ENCODE measurements around the gene TAF3.

TAF3 gene

DNA sequence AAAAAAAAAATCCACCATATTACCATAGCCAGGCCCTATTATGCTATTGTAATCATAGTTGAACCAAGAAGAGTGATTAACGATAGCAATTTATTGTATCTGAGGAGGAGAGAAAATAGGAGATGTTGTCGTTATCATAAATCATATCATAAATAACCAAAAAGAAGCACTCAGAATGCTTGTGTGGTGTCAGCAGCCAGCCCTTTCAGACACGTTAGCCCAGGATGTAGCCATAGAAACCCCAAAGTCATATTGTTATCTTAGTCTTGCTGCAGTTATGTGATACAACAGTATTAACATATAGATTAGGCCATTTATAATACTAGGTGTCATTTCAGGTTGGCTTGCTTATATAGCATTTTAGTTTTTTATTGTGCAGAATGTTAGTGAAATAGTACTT lies 134.0 kb downstream of the TAF3 start:
- no peak overlapping the region for H3K4me3 ChIP-seq (ENCODE audit: low read length in 2 of 2)
- H3K23ac ChIP-seq (ENCODE audit: low read depth, low read length, poor library complexity): no peak overlapping the region
- no peak overlapping the region for H2BK15ac ChIP-seq (ENCODE audit: low read length)
- H4K91ac ChIP-seq (ENCODE audit: low read depth, low read length, poor library complexity): no peak overlapping the region
- no peaks in the 10 kb centered on the region for H3K9me3 ChIP-seq (replicated peaks in 1 of 2; ENCODE audit: control insufficient read depth in 2 of 2, insufficient read depth in 1 of 2, low read depth in 1 of 2, low read length in 2 of 2)
- H4K8ac ChIP-seq (ENCODE audit: low read depth, low read length): no peak overlapping the region
- H3K9ac ChIP-seq (ENCODE audit: low read depth, low read length, poor library complexity): no peak overlapping the region
- no peak for DNase-seq (ENCODE audit: low spot score)
- H3K79me1 ChIP-seq (ENCODE audit: low read depth, low read length): no peaks in the 10 kb centered on the region
- H2AK5ac ChIP-seq (ENCODE audit: low read depth, low read length): no peak overlapping the region
- H3K18ac ChIP-seq (ENCODE audit: low read length): no peak overlapping the region
- H3K36me3 ChIP-seq (replicated peaks in 1 of 2; ENCODE audit: control insufficient read depth in 2 of 2, insufficient read depth in 2 of 2, low read length in 2 of 2): no peaks in the 10 kb centered on the region
- H2AFZ ChIP-seq (ENCODE audit: low read length): no peak overlapping the region
- H3K27me3 ChIP-seq (ENCODE audit: control insufficient read depth in 3 of 3, insufficient read depth in 3 of 3, low read depth in 1 of 3, low read length in 3 of 3): no peaks in the 10 kb centered on the region
- H3K4me1 ChIP-seq (ENCODE audit: control insufficient read depth in 2 of 2, insufficient read depth in 1 of 2, low read depth in 1 of 2, low read length in 2 of 2): no peaks in the 10 kb centered on the region
- no peak overlapping the region for H3K27ac ChIP-seq (replicated peaks; ENCODE audit: low read length)
- H2BK120ac ChIP-seq (ENCODE audit: low read depth, low read length): no peak overlapping the region
- H3K4me2 ChIP-seq (ENCODE audit: insufficient read depth, low read length, poor library complexity, severe bottlenecking): no peak overlapping the region
- no CpG with 5 or more reads among the region's 3 CpGs for WGBS, 2 donors (ENCODE audit: extremely low coverage in 2 of 2, insufficient read length in 2 of 2, insufficient replicate concordance in 1 of 2)
- no peak overlapping the region for H3K14ac ChIP-seq (ENCODE audit: low read length)
- H3K4ac ChIP-seq (ENCODE audit: low read length): no peak overlapping the region
- no peak overlapping the region for H2BK12ac ChIP-seq (ENCODE audit: low read length)
- no peak overlapping the region for H2BK5ac ChIP-seq (ENCODE audit: low read length)

DNA sequence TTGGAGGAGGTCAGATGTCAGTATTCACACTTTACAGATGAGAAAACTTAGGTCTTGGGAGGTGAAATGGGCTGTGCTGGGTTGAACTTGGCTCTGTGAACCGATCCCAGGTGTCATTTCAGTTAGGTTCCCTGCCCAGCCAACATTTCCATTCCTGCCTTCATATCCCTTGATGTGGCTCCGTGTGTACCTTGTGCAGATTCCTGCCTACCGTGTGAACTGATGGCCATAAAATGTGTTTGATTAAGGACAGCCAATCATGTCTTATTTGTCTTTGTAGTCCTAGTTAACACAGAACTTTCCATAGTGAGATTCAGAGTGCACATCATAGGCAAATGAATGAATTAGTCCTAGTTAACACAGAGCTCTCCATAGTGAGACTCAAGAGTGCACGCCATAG lies 135.1 kb downstream of the TAF3 start:
- no peak overlapping the region for H4K91ac ChIP-seq (ENCODE audit: low read depth, low read length, poor library complexity)
- H3K4ac ChIP-seq (ENCODE audit: low read length): no peak overlapping the region
- no peak overlapping the region for H3K27ac ChIP-seq (replicated peaks; ENCODE audit: low read length)
- H3K18ac ChIP-seq (ENCODE audit: low read length): no peak overlapping the region
- no peaks in the 10 kb centered on the region for H3K9me3 ChIP-seq (replicated peaks in 1 of 2; ENCODE audit: control insufficient read depth in 2 of 2, insufficient read depth in 1 of 2, low read depth in 1 of 2, low read length in 2 of 2)
- no peak overlapping the region for H3K14ac ChIP-seq (ENCODE audit: low read length)
- H3K4me2 ChIP-seq (ENCODE audit: insufficient read depth, low read length, poor library complexity, severe bottlenecking): no peak overlapping the region
- H2BK15ac ChIP-seq (ENCODE audit: low read length): no peak overlapping the region
- no peak overlapping the region for H3K9ac ChIP-seq (ENCODE audit: low read depth, low read length, poor library complexity)
- H2BK5ac ChIP-seq (ENCODE audit: low read length): no peak overlapping the region
- no peaks in the 10 kb centered on the region for H3K27me3 ChIP-seq (ENCODE audit: control insufficient read depth in 3 of 3, insufficient read depth in 3 of 3, low read depth in 1 of 3, low read length in 3 of 3)
- WGBS, 2 donors (ENCODE audit: extremely low coverage in 2 of 2, insufficient read length in 2 of 2, insufficient replicate concordance in 1 of 2): no CpG with 5 or more reads among the region's 4 CpGs
- no peak overlapping the region for H2AFZ ChIP-seq (ENCODE audit: low read length)
- no peak overlapping the region for H4K8ac ChIP-seq (ENCODE audit: low read depth, low read length)
- no peaks in the 10 kb centered on the region for H3K36me3 ChIP-seq (replicated peaks in 1 of 2; ENCODE audit: control insufficient read depth in 2 of 2, insufficient read depth in 2 of 2, low read length in 2 of 2)
- no peak overlapping the region for H2AK5ac ChIP-seq (ENCODE audit: low read depth, low read length)
- H3K4me1 ChIP-seq (ENCODE audit: control insufficient read depth in 2 of 2, insufficient read depth in 1 of 2, low read depth in 1 of 2, low read length in 2 of 2): no peaks in the 10 kb centered on the region
- H2BK120ac ChIP-seq (ENCODE audit: low read depth, low read length): no peak overlapping the region
- no peak overlapping the region for H3K4me3 ChIP-seq (ENCODE audit: low read length in 2 of 2)
- no peak for DNase-seq (ENCODE audit: low spot score)
- no peaks in the 10 kb centered on the region for H3K79me1 ChIP-seq (ENCODE audit: low read depth, low read length)
- H2BK12ac ChIP-seq (ENCODE audit: low read length): no peak overlapping the region
- H3K23ac ChIP-seq (ENCODE audit: low read depth, low read length, poor library complexity): no peak overlapping the region

DNA sequence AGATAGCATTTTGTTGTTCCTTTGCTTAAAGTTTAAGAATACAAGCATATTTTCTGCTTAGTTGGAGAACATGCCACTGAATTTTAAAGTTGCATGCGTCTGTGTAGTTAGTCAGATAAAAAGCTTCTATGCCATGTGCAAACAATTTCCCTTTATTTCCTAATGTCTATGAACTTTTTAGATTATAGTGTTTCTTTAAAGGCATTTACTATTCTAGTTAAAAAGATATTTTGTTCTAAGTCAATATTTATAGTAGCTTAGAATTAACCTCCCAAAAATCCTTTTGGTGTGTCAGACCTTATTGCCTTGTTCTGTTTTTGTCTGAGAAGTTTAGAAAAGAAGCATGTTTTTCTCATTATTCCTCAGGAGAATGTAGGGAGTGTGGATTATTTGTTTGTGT lies 137.1 kb downstream of the TAF3 start:
- no peak overlapping the region for H3K14ac ChIP-seq (ENCODE audit: low read length)
- H2BK12ac ChIP-seq (ENCODE audit: low read length): no peak overlapping the region
- H3K4ac ChIP-seq (ENCODE audit: low read length): no peak overlapping the region
- no peak overlapping the region for H3K4me2 ChIP-seq (ENCODE audit: insufficient read depth, low read length, poor library complexity, severe bottlenecking)
- H2AK5ac ChIP-seq (ENCODE audit: low read depth, low read length): no peak overlapping the region
- DNase-seq (ENCODE audit: low spot score): no peak
- H3K4me1 ChIP-seq (ENCODE audit: control insufficient read depth in 2 of 2, insufficient read depth in 1 of 2, low read depth in 1 of 2, low read length in 2 of 2): no peaks in the 10 kb centered on the region
- H2AFZ ChIP-seq (ENCODE audit: low read length): no peak overlapping the region
- H3K27me3 ChIP-seq (ENCODE audit: control insufficient read depth in 3 of 3, insufficient read depth in 3 of 3, low read depth in 1 of 3, low read length in 3 of 3): no peaks in the 10 kb centered on the region
- no peaks in the 10 kb centered on the region for H3K79me1 ChIP-seq (ENCODE audit: low read depth, low read length)
- no peaks in the 10 kb centered on the region for H3K9me3 ChIP-seq (replicated peaks in 1 of 2; ENCODE audit: control insufficient read depth in 2 of 2, insufficient read depth in 1 of 2, low read depth in 1 of 2, low read length in 2 of 2)
- no peak overlapping the region for H3K4me3 ChIP-seq (ENCODE audit: low read length in 2 of 2)
- no peak overlapping the region for H2BK120ac ChIP-seq (ENCODE audit: low read depth, low read length)
- no CpG with 5 or more reads among the region's 1 CpG for WGBS, 2 donors (ENCODE audit: extremely low coverage in 2 of 2, insufficient read length in 2 of 2, insufficient replicate concordance in 1 of 2)
- H3K36me3 ChIP-seq (replicated peaks in 1 of 2; ENCODE audit: control insufficient read depth in 2 of 2, insufficient read depth in 2 of 2, low read length in 2 of 2): no peaks in the 10 kb centered on the region
- H4K91ac ChIP-seq (ENCODE audit: low read depth, low read length, poor library complexity): no peak overlapping the region
- no peak overlapping the region for H4K8ac ChIP-seq (ENCODE audit: low read depth, low read length)
- no peak overlapping the region for H2BK15ac ChIP-seq (ENCODE audit: low read length)
- no peak overlapping the region for H3K23ac ChIP-seq (ENCODE audit: low read depth, low read length, poor library complexity)
- no peak overlapping the region for H2BK5ac ChIP-seq (ENCODE audit: low read length)
- no peak overlapping the region for H3K18ac ChIP-seq (ENCODE audit: low read length)
- H3K27ac ChIP-seq (replicated peaks; ENCODE audit: low read length): no peak overlapping the region
- no peak overlapping the region for H3K9ac ChIP-seq (ENCODE audit: low read depth, low read length, poor library complexity)

DNA sequence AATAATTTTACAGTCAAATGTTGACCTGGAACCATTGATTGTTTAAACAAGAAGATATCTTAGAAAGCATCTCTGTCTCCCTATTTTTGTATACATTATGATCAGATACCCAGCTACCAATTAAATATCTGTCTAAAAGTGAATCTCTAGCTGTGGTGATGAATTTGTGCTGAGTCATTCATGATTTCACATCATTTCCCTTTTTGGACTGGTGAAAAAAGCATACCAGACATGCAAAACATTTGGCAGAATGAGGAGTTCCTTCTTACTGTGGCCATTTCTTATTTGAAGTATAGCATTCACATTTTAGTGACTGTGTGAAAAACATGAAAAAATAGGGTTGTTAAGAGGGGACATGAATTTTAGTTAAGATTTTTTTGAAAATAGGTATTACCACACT lies 138.2 kb downstream of the TAF3 start:
- Histone ChIP-seq H3K4ac (ENCODE audit: low read length) (no peak overlapping the region), H3K4me1 (ENCODE audit: control insufficient read depth in 2 of 2, insufficient read depth in 1 of 2, low read depth in 1 of 2, low read length in 2 of 2) (no peaks in the 10 kb centered on the region), H3K27me3 (ENCODE audit: control insufficient read depth in 3 of 3, insufficient read depth in 3 of 3, low read depth in 1 of 3, low read length in 3 of 3) (no peaks in the 10 kb centered on the region), H3K9me3 (replicated peaks in 1 of 2; ENCODE audit: control insufficient read depth in 2 of 2, insufficient read depth in 1 of 2, low read depth in 1 of 2, low read length in 2 of 2) (no peaks in the 10 kb centered on the region), H2BK15ac (ENCODE audit: low read length) (no peak overlapping the region), H3K9ac (ENCODE audit: low read depth, low read length, poor library complexity) (no peak overlapping the region), H2BK12ac (ENCODE audit: low read length) (no peak overlapping the region), H3K4me3 (ENCODE audit: low read length in 2 of 2) (no peak overlapping the region), H3K36me3 (replicated peaks in 1 of 2; ENCODE audit: control insufficient read depth in 2 of 2, insufficient read depth in 2 of 2, low read length in 2 of 2) (no peaks in the 10 kb centered on the region), H2BK5ac (ENCODE audit: low read length) (no peak overlapping the region), H3K14ac (ENCODE audit: low read length) (no peak overlapping the region), H2AK5ac (ENCODE audit: low read depth, low read length) (no peak overlapping the region), H3K79me1 (ENCODE audit: low read depth, low read length) (no peaks in the 10 kb centered on the region), H3K27ac (replicated peaks; ENCODE audit: low read length) (no peak overlapping the region), H2AFZ (ENCODE audit: low read length) (no peak overlapping the region), H4K8ac (ENCODE audit: low read depth, low read length) (no peak overlapping the region), H2BK120ac (ENCODE audit: low read depth, low read length) (no peak overlapping the region), H4K91ac (ENCODE audit: low read depth, low read length, poor library complexity) (no peak overlapping the region), H3K4me2 (ENCODE audit: insufficient read depth, low read length, poor library complexity, severe bottlenecking) (no peak overlapping the region), H3K23ac (ENCODE audit: low read depth, low read length, poor library complexity) (no peak overlapping the region), H3K18ac (ENCODE audit: low read length) (no peak overlapping the region)
- no peak for DNase-seq (ENCODE audit: low spot score)

Measured in neuronal stem cell (in vitro differentiated cells).